T-helper 9 cell (primary cell): ENCODE measurements around the gene FBXL17.

Experiments used
- DNase-seq: peaks from one replicate; pipeline ENCODE4 v3.0.0-alpha.2; 2020

FBXL17 gene

GRCh38 chr5:108372369-108372768, 9.5 kb downstream of the FBXL17 start:
- DNase-seq = no peak

- no peak for DNase-seq
Measured at GRCh38 chr5:108371263-108371662, 10.6 kb downstream of the FBXL17 start.

DNA sequence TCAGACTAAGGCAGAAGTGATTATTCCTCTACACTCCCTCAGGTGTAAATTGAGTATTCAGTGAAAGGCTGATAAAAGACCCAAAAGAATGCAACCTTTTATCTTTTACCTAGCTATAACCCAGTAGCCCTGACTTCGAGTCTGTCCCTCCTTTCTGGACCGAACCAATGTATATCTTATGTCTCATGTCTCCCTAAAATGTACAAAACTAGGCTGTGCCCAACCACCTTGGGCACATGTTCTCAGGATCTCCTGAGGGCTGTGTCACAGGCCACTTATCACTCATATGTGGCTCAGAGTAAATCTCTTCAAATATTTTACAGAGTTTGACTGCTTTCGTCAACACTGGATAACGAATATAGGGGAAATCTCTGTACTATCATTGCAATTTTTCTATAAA, 12.7 kb downstream of the FBXL17 start:
- no peak for DNase-seq

- DNase-seq = no peak
Measured at GRCh38 chr5:108367679-108368334, 14.1 kb downstream of the FBXL17 start.

DNA sequence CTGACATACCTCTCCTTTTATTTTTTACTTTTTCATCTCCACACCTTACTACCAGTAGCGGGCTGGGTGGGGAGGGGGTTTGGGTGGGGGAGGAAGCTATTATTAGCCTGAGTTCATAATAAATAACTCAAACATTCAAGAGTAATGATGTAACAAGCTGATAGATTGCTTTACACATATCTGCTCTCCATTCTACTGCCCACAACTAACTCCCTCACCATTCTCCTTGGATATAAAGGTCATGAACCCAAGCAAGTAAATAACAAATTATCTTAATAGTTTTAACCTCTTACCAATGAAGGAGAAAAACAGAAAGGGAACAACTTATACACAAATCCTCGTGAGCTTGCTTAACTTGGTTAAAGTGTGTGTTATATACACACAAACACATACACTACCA, 15.4 kb downstream of the FBXL17 start:
- no peak for DNase-seq

GRCh38 chr5:108361771-108362170, 20.1 kb downstream of the FBXL17 start:
- DNase-seq = no peak

DNA sequence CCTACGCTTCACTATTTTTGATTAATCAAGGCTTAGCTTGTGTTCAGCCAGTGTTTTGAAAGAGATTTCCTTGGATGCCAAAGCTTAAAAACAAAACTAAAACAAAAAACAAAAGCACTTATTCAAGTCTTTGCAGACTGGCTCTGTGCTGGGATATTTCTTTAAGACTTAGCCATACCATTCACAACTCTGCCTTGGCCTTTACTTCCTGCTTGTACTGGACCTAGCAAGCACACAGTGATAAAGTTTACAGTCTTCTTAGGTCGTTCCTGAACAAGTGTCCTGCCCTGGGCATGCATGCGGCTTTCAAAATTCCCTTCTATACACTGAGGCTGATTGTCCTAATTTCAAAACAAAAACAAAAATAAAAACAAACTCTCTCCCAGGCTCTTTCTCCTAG, 20.7 kb downstream of the FBXL17 start:
- DNase-seq = no peak

DNA sequence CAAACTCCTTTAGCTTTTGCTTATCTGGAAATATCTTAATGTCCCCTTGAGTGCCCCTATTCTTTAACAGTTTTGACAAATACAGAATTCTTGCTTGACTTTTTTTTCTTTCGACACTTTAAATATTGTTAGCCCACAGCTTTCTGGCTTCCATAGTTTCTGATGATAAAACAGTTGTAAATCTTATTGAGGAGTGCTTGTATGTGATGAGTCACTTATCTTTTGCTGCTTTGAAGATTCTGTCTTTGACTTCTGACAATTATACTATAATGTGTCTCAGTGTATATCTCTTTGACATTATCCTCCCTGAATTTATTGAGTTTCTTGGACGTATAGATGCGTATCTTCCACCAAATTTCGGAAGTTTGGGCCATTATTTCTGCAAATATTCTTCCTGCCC, 21.6 kb downstream of the FBXL17 start:
- no peak for DNase-seq

GRCh38 chr5:108356286-108356685, 25.6 kb downstream of the FBXL17 start:
- DNase-seq = no peak

DNA sequence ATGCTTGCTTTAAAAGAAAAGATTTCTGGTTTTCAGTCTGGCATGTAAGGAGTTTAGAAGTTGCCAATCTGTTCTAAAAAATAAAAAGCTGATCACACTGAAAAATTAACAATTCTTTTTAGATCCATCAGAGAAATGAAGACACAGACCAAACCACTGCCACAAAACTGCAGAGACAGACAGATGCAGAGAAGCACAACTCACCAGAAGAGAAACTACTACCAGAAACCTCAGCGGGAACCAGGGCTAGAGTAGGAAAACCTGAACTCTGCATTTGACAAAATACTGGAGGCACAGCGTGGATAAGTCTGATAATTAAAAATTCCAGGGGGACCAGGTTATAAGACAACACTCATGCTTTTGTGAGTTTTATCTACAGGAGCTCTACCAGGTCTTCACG, 28.8 kb downstream of the FBXL17 start:
- no peak for DNase-seq

GRCh38 chr5:108345541-108346171, 36.2 kb downstream of the FBXL17 start:
- no peak for DNase-seq

GRCh38 chr5:108344103-108344822, 37.6 kb downstream of the FBXL17 start:
- DNase-seq = no peak

DNA sequence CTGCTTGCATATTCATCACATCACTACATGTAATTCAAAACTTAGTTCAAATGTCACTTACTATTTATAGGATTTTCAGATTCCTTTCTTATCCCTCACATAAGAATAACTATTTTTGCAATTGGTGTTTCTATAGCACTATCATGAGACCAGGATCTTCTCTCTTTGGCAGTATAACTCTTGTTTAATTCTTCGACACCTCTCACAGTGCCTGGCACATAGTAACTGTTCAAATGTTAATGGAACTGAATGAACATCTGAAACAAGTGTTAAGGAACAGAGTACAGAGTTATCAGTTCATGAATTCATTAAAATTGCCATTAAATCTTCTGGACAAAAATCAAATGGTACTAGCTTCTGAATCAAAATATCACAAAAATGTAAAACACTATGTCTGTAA, 40.0 kb downstream of the FBXL17 start:
- DNase-seq = no peak

DNA sequence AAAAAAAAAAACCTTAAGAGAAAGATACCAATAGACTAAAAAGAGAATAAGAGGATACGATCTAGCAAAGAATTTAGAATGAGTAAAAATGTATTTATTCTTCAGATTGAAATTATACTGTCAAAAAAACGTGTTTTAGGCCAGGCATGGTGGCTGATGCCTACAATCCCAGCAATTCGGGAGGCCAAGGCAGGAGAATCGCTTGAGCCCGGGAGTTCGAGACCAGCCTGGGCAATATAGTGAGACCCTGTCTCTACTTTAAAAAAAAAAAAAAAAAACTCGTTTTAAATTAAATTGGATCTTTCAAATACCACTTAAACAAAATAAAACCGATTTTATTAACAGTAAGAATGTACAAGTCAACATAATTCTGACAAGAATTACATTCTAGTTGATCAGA, 41.8 kb downstream of the FBXL17 start:
- no peak for DNase-seq

GRCh38 chr5:108339220-108339619, 42.7 kb downstream of the FBXL17 start:
- no peak for DNase-seq

DNA sequence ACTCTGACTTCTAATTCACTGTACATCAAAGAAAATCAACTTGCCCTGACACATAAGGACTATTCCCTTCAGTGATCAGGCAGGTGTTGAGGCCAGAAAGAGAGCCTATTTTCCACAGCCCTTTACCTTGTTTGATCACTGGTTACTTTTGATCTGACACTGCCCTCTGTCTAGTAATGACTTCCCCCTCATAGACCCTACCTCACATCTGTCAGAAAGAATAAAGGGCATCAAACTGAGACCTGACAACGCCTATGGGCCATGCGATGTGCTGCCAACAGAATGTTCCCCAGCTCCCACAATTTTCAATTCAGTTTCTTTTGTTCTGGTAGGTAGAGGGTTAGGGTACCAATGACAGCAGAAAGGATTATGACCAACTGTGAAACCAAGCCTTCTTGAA, 47.7 kb downstream of the FBXL17 start:
- no peak for DNase-seq

GRCh38 chr5:108326982-108327381, 54.9 kb downstream of the FBXL17 start:
- no peak for DNase-seq

DNA sequence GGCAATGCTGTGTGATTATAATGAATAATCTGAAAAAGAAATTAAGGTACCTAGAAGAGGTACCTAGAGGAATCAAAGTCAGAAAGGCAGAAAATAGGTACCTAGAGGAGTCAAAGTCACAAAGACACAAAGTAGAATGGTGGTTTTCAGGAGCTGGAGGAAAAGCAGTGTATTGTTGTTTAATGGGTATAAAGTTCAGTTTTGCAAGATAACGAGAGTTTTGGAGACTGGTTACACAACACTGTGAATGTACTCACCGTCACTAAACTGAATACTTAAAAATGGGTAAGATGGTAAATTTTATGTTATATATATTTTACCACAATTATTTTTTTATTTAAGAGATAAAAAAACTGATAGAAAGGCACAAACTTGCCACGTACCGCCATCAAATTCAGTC, 57.0 kb downstream of the FBXL17 start:
- no peak for DNase-seq

DNA sequence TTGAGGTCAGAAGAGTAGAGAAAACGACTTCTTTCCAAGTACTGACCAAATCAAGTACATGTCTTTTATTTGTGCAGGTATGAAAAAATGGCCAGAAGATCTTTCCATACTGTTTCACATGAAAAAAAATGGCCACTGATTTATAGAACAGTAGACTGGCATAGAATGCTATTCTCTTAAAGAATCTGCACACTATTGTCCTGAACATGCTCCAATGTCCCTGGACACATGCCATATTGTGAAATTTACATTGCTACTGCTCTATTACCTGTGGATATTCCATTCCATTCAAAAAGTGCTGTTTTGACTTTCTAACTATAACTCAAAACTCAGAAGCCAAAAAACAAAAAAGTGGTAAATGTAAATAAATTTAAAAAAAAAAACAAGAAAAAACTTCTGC, 60.6 kb downstream of the FBXL17 start:
- no peak for DNase-seq

DNA sequence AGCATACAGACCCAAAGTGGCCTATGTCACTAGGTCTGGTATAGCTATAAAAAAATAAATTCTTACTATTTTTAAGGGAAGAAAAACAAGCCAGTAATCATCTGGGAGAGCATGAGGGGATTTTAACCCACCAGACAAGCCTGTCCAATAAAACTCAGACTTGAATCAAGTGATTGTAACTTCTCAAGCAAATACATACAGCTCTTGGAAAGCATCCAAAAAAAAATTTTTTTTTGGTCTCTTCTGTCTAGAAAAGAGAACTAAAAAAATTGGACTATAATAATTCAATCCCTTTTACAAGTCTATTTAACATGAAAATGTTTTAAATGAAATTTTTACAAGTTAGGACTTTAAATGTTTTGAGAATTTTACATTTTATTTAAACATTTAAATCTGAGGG, 61.7 kb downstream of the FBXL17 start:
- DNase-seq = no peak

GRCh38 chr5:108315829-108316228, 66.1 kb downstream of the FBXL17 start:
- DNase-seq = no peak

- no peak for DNase-seq
Measured at GRCh38 chr5:108312258-108312657, 69.6 kb downstream of the FBXL17 start.

- no peak for DNase-seq
Measured at GRCh38 chr5:108311682-108312081, 70.2 kb downstream of the FBXL17 start.

GRCh38 chr5:108303611-108304010, 78.3 kb downstream of the FBXL17 start:
- DNase-seq = no peak
